IMR-90 (cell line): Measurements from ENCODE around the gene SLC17A4. TPM values are rescaled to one million over a fixed set of nuclear protein-coding genes. Genes with fewer than 3 reads are reported as not detected.

ENCODE experiments used
- ATAC-seq: fragments of 200-7000 bp; cut with Tn5 transposase; 2 replicates; pipeline ENCODE4 v1.9.1; 2020; ENCODE audit warnings: low read depth, mild to moderate bottlenecking, moderate library complexity
- BruUV-seq: library from RNA; stranded (reverse); fragments of 400-500 nt; replicated peaks from 2 replicates; lab custom pipeline; 2021; lab: Mats Ljungman, UMichigan
- CTCF ChIA-PET: fragments of 300-600 bp; formaldehyde crosslinking; extraction: SDS; loops from one replicate; lab custom pipeline; 2021; ENCODE audit warnings: antibody characterized with exemption; lab: Yijun Ruan, JAX
- POLR2A ChIA-PET: fragments of 300-600 bp; sonication (Branson Sonifier 250); formaldehyde crosslinking; loops from one replicate; lab custom pipeline; 2022; ENCODE audit warnings: antibody characterized with exemption; ENCODE audit not compliant: unreplicated experiment; lab: Charles Lee
- DNase-seq: peaks from one replicate; pipeline ENCODE4 v3.0.0; 2013
- H2AFZ ChIP-seq: replicated peaks from 2 replicates; pipeline ENCODE3; 2013; ENCODE audit warnings: low read length, mild to moderate bottlenecking; ENCODE audit not compliant: poor library complexity
- H2AK5ac ChIP-seq: 2 replicates; pipeline ENCODE4 v1.6.1; 2013; ENCODE audit warnings: low read depth, low read length, inconsistent platforms
- H2AK9ac ChIP-seq: replicated peaks from 2 replicates; pipeline ENCODE3; 2013; ENCODE audit warnings: mild to moderate bottlenecking, low read depth, low read length, moderate library complexity; ENCODE audit not compliant: poor library complexity
- H2BK120ac ChIP-seq: 2 replicates; pipeline ENCODE4 v1.6.1; 2013; ENCODE audit warnings: low read depth, low read length, inconsistent platforms
- H2BK15ac ChIP-seq: 3 replicates; pipeline ENCODE4 v1.6.1; 2013; ENCODE audit warnings: low read depth, low read length, inconsistent platforms
- H2BK20ac ChIP-seq: 2 replicates; pipeline ENCODE4 v1.6.1; 2013; ENCODE audit warnings: low read depth, mild to moderate bottlenecking, inconsistent platforms, low read length, moderate library complexity
- H2BK5ac ChIP-seq: 2 replicates; pipeline ENCODE4 v1.6.1; 2013; ENCODE audit warnings: mild to moderate bottlenecking, low read depth, low read length, inconsistent platforms; ENCODE audit not compliant: poor library complexity, severe bottlenecking
- H3K14ac ChIP-seq: replicated peaks from 2 replicates; pipeline ENCODE4 v1.6.1; 2013; ENCODE audit warnings: low read depth, low read length, inconsistent platforms
- H3K18ac ChIP-seq: 2 replicates; pipeline ENCODE4 v1.6.1; 2013; ENCODE audit warnings: low read depth, low read length, control low read depth
- H3K23ac ChIP-seq: 2 replicates; pipeline ENCODE4 v1.6.1; 2013; ENCODE audit warnings: low read depth, low read length, inconsistent platforms
- H3K27ac ChIP-seq: 2 replicates; pipeline ENCODE4 v1.5.1; 2013; ENCODE audit warnings: mild to moderate bottlenecking, control low read depth, low read length; ENCODE audit not compliant: insufficient read depth
- H3K27me3 ChIP-seq: 2 replicates; pipeline ENCODE4 v1.6.1; 2013; ENCODE audit warnings: low read length; ENCODE audit not compliant: control insufficient read depth, insufficient read depth
- H3K36me3 ChIP-seq: 2 replicates; pipeline ENCODE4 v1.6.1; 2013; ENCODE audit warnings: low read length, mixed read lengths; ENCODE audit not compliant: control insufficient read depth, insufficient read depth
- H3K4ac ChIP-seq: 2 replicates; pipeline ENCODE4 v1.6.1; 2013; ENCODE audit warnings: low read depth, low read length, inconsistent platforms
- H3K4me1 ChIP-seq: 2 replicates; pipeline ENCODE4 v1.6.1; 2013; ENCODE audit warnings: low read length, mixed read lengths; ENCODE audit not compliant: control insufficient read depth, insufficient read depth
- H3K4me2 ChIP-seq: 2 replicates; pipeline ENCODE4 v1.6.1; 2013; ENCODE audit warnings: low read depth, mild to moderate bottlenecking, control low read depth, low read length, moderate library complexity
- H3K4me3 ChIP-seq: 2 replicates; pipeline ENCODE4 v1.5.1; 2013; ENCODE audit warnings: low read depth, mild to moderate bottlenecking, control low read depth, low read length, moderate library complexity; ENCODE audit not compliant: insufficient read depth
- H3K56ac ChIP-seq: 2 replicates; pipeline ENCODE4 v1.6.1; 2013; ENCODE audit warnings: low read length, inconsistent platforms; ENCODE audit not compliant: insufficient read depth; ENCODE audit errors: extremely low read depth
- H3K79me1 ChIP-seq, 2 experiments: 2 replicates each; pipeline ENCODE4 v1.6.1; 2013; ENCODE audit warnings: low read length in 2 of 2, inconsistent platforms in 1 of 2, low read depth in 1 of 2
- H3K9ac ChIP-seq: 2 replicates; pipeline ENCODE4 v1.6.1; 2013; ENCODE audit warnings: low read depth, low read length, control low read depth
- H3K9me1 ChIP-seq: 2 replicates; pipeline ENCODE4 v1.6.1; 2013; ENCODE audit warnings: low read length, inconsistent platforms; ENCODE audit not compliant: insufficient read depth
- H3K9me3 ChIP-seq: 2 replicates; pipeline ENCODE4 v1.6.1; 2013; ENCODE audit warnings: low read length; ENCODE audit not compliant: control insufficient read depth, insufficient read depth
- H4K20me1 ChIP-seq: 2 replicates; pipeline ENCODE4 v1.6.1; 2013; ENCODE audit warnings: low read length, inconsistent platforms; ENCODE audit not compliant: insufficient read depth
- H4K5ac ChIP-seq: 2 replicates; pipeline ENCODE4 v1.6.1; 2013; ENCODE audit warnings: mild to moderate bottlenecking, low read depth, low read length, control low read depth
- H4K8ac ChIP-seq, 2 experiments: 2 replicates each; pipeline ENCODE4 v1.6.1; 2013; ENCODE audit warnings: low read depth in 2 of 2, low read length in 2 of 2, control low read depth in 1 of 2, inconsistent platforms in 1 of 2
- H4K91ac ChIP-seq: 2 replicates; pipeline ENCODE4 v1.6.1; 2013; ENCODE audit warnings: low read depth, low read length, inconsistent platforms; ENCODE audit not compliant: insufficient read depth
- CHD1 ChIP-seq: IDR thresholded peaks from 2 replicates; pipeline ENCODE4 v1.6.1; 2012; ENCODE audit warnings: low read depth, low read length, improper control_type of control experiment
- ELK1 ChIP-seq: fragments of 150-350 bp; IDR thresholded peaks from 2 replicates; pipeline ENCODE4 v1.6.1; 2016; ENCODE audit warnings: low read depth, mild to moderate bottlenecking, low read length, moderate library complexity, borderline replicate concordance
- MAZ ChIP-seq: IDR thresholded peaks from 2 replicates; pipeline ENCODE4 v1.6.1; 2012; ENCODE audit warnings: low read depth, mild to moderate bottlenecking, low read length, improper control_type of control experiment, moderate library complexity, borderline replicate concordance
- MXI1 ChIP-seq: IDR thresholded peaks from 2 replicates; pipeline ENCODE4 v1.6.1; 2012; ENCODE audit warnings: low read depth, mild to moderate bottlenecking, low read length, moderate library complexity, borderline replicate concordance
- NFE2L2 ChIP-seq: fragments of 150-350 bp; IDR thresholded peaks from 2 replicates; pipeline ENCODE4 v1.6.1; 2016; ENCODE audit warnings: low read depth, mild to moderate bottlenecking, low read length
- RAD21 ChIP-seq: IDR thresholded peaks from 2 replicates; pipeline ENCODE4 v1.6.1; 2012; ENCODE audit warnings: low read length, improper control_type of control experiment
- RCOR1 ChIP-seq: IDR thresholded peaks from 2 replicates; pipeline ENCODE4 v1.6.1; 2012; ENCODE audit warnings: mild to moderate bottlenecking, low read length, improper control_type of control experiment; ENCODE audit not compliant: insufficient replicate concordance
- dilution Hi-C: fragments of 300-500 bp; cut with HindIII; formaldehyde crosslinking; loops from one replicate; pipeline ENCODE4 v1.14.3; 2018; ENCODE audit warnings: low sequenced_read_pairs; ENCODE audit not compliant: unreplicated experiment
- in situ Hi-C: fragments of 300-500 bp; cut with MboI; formaldehyde crosslinking; loops from 3 replicates; pipeline ENCODE4 v1.14.3; 2019; ENCODE audit warnings: low sequenced_read_pairs, inconsistent platforms, mixed read lengths
- intact Hi-C: fragments of 100-400 bp; cut with micrococcal nuclease; formaldehyde crosslinking; loops from 2 replicates; pipeline ENCODE4 v1.10.0; 2022
- polyA plus RNA-seq, 3 experiments: library from polyadenylated mRNA; depleted of rRNA; stranded (reverse); fragments of >200 nt; gene quantifications; 2 replicates each; pipeline ENCODE4 v1.2.3, GENCODE V29; 2012; ENCODE audit warnings: low replicate concordance in 1 of 3
- total RNA-seq: library from RNA; depleted of rRNA; stranded (reverse); fragments of >200 nt; gene quantifications from 2 replicates; pipeline ENCODE4 v1.2.3, GENCODE V29; 2012

Gene SLC17A4
- total and polyA plus RNA-seq, 2 of the 4 experiments (the other 2 are of a cell fraction), result not detected

GRCh38 chr6:25821341-25821740 is 66.8 kb downstream of the SLC17A4 start:
- no peak overlapping the region for H2AFZ ChIP-seq
- H2AK5ac ChIP-seq, result no peak overlapping the region
- no peaks in the 10 kb centered on the region for H3K36me3 ChIP-seq
- no peak overlapping the region for H4K91ac ChIP-seq
- BruUV-seq, result no TSS peak
- no peak overlapping the region for H3K18ac ChIP-seq
- intact Hi-C loops, result no loop called here
- H4K5ac ChIP-seq, result no peak overlapping the region
- H4K20me1 ChIP-seq, result no peaks in the 10 kb centered on the region
- H2BK15ac ChIP-seq, result no peak overlapping the region
- no peak overlapping the region for H3K4me2 ChIP-seq
- H3K9me3 ChIP-seq, result no peaks in the 10 kb centered on the region
- no peak overlapping the region for H3K56ac ChIP-seq
- H3K9me1 ChIP-seq, result no peaks in the 10 kb centered on the region
- ChIA-PET CTCF (no interaction called here), POLR2A (no interaction called here)
- no peak overlapping the region for H3K4ac ChIP-seq
- DNase-seq, result no peak
- no peak for ATAC-seq
- TF ChIP-seq RCOR1 (no peak), ELK1 (no peak), MXI1 (no peak), NFE2L2 (no peak), RAD21 (no peak), CHD1 (no peak), MAZ (no peak)
- H3K4me1 ChIP-seq, result no peaks in the 10 kb centered on the region
- H3K9ac ChIP-seq, result no peak overlapping the region
- no peaks in the 10 kb centered on the region for H3K27me3 ChIP-seq
- no peak overlapping the region for H2AK9ac ChIP-seq
- no peak overlapping the region for H4K8ac ChIP-seq
- H2BK5ac ChIP-seq, result no peak overlapping the region
- H3K23ac ChIP-seq, result no peak overlapping the region
- no peak overlapping the region for H3K27ac ChIP-seq
- no peak overlapping the region for H3K4me3 ChIP-seq
- no peak overlapping the region for H2BK120ac ChIP-seq
- dilution Hi-C loops, result no loop called here
- no peaks in the 10 kb centered on the region for H3K79me1 ChIP-seq
- in situ Hi-C loops, result no loop called here
- no peak overlapping the region for H3K14ac ChIP-seq
- H2BK20ac ChIP-seq, result no peak overlapping the region
